Measurements from ENCODE around the gene SRPK3. TPM values are rescaled to one million over a fixed set of nuclear protein-coding genes. Genes with fewer than 3 reads are reported as not detected.

SRPK3 gene
- total and polyA plus RNA-seq, 2 experiments from 2014 or later, result 0.15 TPM; not detected in 1

GRCh38 chrX:153797415-153798015 is 16.7 kb downstream of the SRPK3 start:
- DNase-seq (ENCODE audit: low spot score) (no peak), ATAC-seq (no peak)
- H3K4me1 ChIP-seq (ENCODE audit: insufficient read depth), result no peaks in the 10 kb centered on the region
- H3K9me2 ChIP-seq (ENCODE audit: insufficient read depth), result no peaks in the 10 kb centered on the region
- Mint-ChIP-seq H3K27me3 (ENCODE audit: insufficient read depth, low read depth, poor library complexity) (peaks cover 14% of the 10 kb centered on the region), H3K4me1 (peaks cover 17% of the 10 kb centered on the region), H3K9me3 (no peaks in the 10 kb centered on the region), H3K4me3 (no peak overlapping the region), H3K27ac (no peak overlapping the region), H3K36me3 (ENCODE audit: low read depth) (peaks cover 31% of the 10 kb centered on the region)
- 0 out of 2 replicates have a peak, but pooled peaks cover 3% of the 10 kb centered on the region for H4K20me1 ChIP-seq (replicated peaks; ENCODE audit: insufficient read depth)
- H3K36me3 ChIP-seq (ENCODE audit: insufficient read depth), result no peaks in the 10 kb centered on the region
- TF ChIP-seq JUNB (IDR thresholded peaks at IDR 0.05; ENCODE audit: unreplicated experiment) (no peak), ZNF114 (CRISPR knock-in tag; IDR thresholded peaks at IDR 0.05) (no peak), CREB1 (CRISPR knock-in tag; IDR thresholded peaks at IDR 0.05; ENCODE audit: low read depth) (no peak), EZH2phosphoT487 (IDR thresholded peaks at IDR 0.05; ENCODE audit: unreplicated experiment) (no peak), ZNF331 (CRISPR knock-in tag; IDR thresholded peaks at IDR 0.05; ENCODE audit: low read depth) (no peak)
- TF ChIP-seq, protein P1, sequence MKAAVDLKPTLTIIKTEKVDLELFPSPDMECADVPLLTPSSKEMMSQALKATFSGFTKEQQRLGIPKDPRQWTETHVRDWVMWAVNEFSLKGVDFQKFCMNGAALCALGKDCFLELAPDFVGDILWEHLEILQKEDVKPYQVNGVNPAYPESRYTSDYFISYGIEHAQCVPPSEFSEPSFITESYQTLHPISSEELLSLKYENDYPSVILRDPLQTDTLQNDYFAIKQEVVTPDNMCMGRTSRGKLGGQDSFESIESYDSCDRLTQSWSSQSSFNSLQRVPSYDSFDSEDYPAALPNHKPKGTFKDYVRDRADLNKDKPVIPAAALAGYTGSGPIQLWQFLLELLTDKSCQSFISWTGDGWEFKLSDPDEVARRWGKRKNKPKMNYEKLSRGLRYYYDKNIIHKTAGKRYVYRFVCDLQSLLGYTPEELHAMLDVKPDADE (IDR thresholded peaks at IDR 0.05), result no peak
- TF ChIP-seq, protein P2, sequence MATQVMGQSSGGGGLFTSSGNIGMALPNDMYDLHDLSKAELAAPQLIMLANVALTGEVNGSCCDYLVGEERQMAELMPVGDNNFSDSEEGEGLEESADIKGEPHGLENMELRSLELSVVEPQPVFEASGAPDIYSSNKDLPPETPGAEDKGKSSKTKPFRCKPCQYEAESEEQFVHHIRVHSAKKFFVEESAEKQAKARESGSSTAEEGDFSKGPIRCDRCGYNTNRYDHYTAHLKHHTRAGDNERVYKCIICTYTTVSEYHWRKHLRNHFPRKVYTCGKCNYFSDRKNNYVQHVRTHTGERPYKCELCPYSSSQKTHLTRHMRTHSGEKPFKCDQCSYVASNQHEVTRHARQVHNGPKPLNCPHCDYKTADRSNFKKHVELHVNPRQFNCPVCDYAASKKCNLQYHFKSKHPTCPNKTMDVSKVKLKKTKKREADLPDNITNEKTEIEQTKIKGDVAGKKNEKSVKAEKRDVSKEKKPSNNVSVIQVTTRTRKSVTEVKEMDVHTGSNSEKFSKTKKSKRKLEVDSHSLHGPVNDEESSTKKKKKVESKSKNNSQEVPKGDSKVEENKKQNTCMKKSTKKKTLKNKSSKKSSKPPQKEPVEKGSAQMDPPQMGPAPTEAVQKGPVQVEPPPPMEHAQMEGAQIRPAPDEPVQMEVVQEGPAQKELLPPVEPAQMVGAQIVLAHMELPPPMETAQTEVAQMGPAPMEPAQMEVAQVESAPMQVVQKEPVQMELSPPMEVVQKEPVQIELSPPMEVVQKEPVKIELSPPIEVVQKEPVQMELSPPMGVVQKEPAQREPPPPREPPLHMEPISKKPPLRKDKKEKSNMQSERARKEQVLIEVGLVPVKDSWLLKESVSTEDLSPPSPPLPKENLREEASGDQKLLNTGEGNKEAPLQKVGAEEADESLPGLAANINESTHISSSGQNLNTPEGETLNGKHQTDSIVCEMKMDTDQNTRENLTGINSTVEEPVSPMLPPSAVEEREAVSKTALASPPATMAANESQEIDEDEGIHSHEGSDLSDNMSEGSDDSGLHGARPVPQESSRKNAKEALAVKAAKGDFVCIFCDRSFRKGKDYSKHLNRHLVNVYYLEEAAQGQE (IDR thresholded peaks at IDR 0.05; ENCODE audit: unreplicated experiment), result no peak
- H3F3A ChIP-seq (replicated peaks; ENCODE audit: low read depth), result 0 out of 2 replicates have a peak, but pooled peaks cover 2% of the 10 kb centered on the region
- H3K27ac ChIP-seq (ENCODE audit: low read depth), result no peak overlapping the region
- H3K79me2 ChIP-seq (replicated peaks; ENCODE audit: insufficient read depth), result peaks cover 28% of the 10 kb centered on the region
- no peaks in the 10 kb centered on the region for H3K27me3 ChIP-seq (ENCODE audit: insufficient read depth)
- no peak overlapping the region for H3K4me2 ChIP-seq
- no peak overlapping the region for H2AFZ ChIP-seq
- H3K4me3 ChIP-seq, result no peak overlapping the region

- Histone ChIP-seq H3K27ac (ENCODE audit: low read depth) (no peak overlapping the region), H3K27me3 (ENCODE audit: insufficient read depth) (no peaks in the 10 kb centered on the region), H4K20me1 (replicated peaks; ENCODE audit: insufficient read depth) (0 out of 2 replicates have a peak, but pooled peaks cover 3% of the 10 kb centered on the region), H3K9me2 (ENCODE audit: insufficient read depth) (no peaks in the 10 kb centered on the region), H3K4me3 (no peak overlapping the region), H3K36me3 (ENCODE audit: insufficient read depth) (no peaks in the 10 kb centered on the region), H2AFZ (no peak overlapping the region), H3K4me2 (no peak overlapping the region), H3K4me1 (ENCODE audit: insufficient read depth) (no peaks in the 10 kb centered on the region), H3F3A (replicated peaks; ENCODE audit: low read depth) (0 out of 2 replicates have a peak, but pooled peaks cover 2% of the 10 kb centered on the region), H3K79me2 (replicated peaks; ENCODE audit: insufficient read depth) (peaks cover 16% of the 10 kb centered on the region)
- no peaks in the 10 kb centered on the region for H3K9me3 Mint-ChIP-seq
- H3K27me3 Mint-ChIP-seq (ENCODE audit: insufficient read depth, low read depth, poor library complexity), result peaks cover 12% of the 10 kb centered on the region
- ATAC-seq (no peak), DNase-seq (ENCODE audit: low spot score) (no peak)
- no peak overlapping the region for H3K4me3 Mint-ChIP-seq
- no peak overlapping the region for H3K27ac Mint-ChIP-seq
- H3K4me1 Mint-ChIP-seq, result peaks cover 16% of the 10 kb centered on the region; the same call in 2 of the 3 replicates
- H3K36me3 Mint-ChIP-seq (ENCODE audit: low read depth), result peaks cover 36% of the 10 kb centered on the region
- TF ChIP-seq ZNF114 (CRISPR knock-in tag; IDR thresholded peaks at IDR 0.05) (no peak), STAT1 (IDR thresholded peaks at IDR 0.05; ENCODE audit: unreplicated experiment) (no peak), NANOG (IDR thresholded peaks at IDR 0.05; ENCODE audit: borderline replicate concordance) (no peak), JUNB (IDR thresholded peaks at IDR 0.05; ENCODE audit: unreplicated experiment) (no peak), ZNF331 (CRISPR knock-in tag; IDR thresholded peaks at IDR 0.05; ENCODE audit: low read depth) (no peak), CREB1 (CRISPR knock-in tag; IDR thresholded peaks at IDR 0.05; ENCODE audit: low read depth) (no peak)
- TF ChIP-seq, protein P1 (IDR thresholded peaks at IDR 0.05), result no peak
- TF ChIP-seq, protein P2 (IDR thresholded peaks at IDR 0.05; ENCODE audit: unreplicated experiment), result no peak
These were observed 18.5 kb downstream of the SRPK3 start for GRCh38 chrX:153799326-153799725.
